ENCODE data around the gene ZNF280D.

ZNF280D gene

DNA sequence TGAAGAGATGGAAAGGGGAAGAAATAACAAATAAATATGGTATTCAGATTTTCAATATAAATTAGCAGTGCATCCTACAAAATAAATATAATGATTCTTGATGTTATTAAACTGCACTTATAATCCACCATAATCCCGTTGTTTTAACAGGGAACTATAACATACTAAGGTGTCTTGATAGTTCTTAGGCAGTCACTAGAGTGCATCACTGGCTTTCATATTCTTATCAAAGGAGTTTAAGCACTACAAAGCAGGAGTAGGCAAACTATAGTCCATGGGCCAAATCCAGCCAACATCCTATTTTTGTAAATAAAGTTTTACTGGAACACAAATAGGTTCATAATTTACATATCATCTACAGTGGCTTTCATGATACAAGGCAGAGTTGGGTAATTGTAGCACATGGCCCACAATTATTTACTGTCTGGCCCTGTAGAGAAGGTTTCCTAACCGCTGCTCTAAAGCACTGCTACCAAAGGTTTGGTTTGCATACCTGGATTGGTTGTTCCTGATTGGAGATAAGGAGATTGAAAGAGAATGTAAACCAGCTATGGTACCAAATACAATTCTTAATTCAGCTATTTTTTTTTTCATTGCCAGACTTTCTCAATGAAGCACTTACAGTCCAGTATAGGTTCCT is 104.3 kb downstream of the ZNF280D start:
- DNase-seq: no peak

- DNase-seq: no peak
Measured at GRCh38 chr15:56619887-56620286, 113.4 kb downstream of the ZNF280D start.

DNA sequence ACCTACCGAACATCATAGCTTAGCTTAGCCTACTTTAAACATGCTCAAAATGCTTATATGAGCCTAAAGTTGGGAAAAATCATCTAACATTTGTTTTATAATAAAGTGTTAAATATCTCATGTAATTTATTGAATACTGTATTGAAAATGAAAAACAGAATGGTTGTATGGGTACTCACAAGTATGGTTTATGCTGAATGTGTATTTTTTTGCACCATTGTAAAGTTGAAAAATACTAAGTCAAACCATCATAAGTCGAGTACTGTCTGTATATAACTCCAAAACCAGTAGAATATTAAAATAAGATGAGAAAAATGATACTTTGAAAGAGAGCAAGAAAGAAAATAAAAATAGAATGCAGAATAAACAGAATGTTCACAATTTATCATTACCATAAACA is 115.7 kb downstream of the ZNF280D start:
- no peak for DNase-seq

- DNase-seq: no peak
Measured at GRCh38 chr15:56616551-56616950, 116.8 kb downstream of the ZNF280D start.

- no peak for DNase-seq
Measured at GRCh38 chr15:56613811-56614210, 119.5 kb downstream of the ZNF280D start.

DNA sequence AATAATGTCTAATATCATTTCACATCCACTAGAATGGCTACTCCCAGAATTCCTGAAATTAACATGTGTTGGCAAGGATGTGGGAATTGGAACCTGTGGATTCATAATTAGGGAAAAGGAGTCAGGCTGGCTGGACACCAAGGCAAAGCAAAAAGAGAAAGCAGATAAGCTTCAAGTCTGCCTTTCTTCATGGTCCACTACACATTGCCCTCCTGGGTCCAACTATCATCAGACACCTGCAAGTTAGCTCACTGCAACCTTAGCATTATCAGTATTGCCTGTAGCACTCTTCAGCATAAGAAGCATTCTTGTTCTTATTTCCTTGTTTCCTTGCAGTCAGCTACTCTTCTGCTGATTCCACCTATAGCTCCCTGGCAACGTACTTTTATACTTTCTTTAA is 124.3 kb downstream of the ZNF280D start:
- no peak for DNase-seq

- DNase-seq: no peak
Measured at GRCh38 chr15:56608140-56608778, 125.0 kb downstream of the ZNF280D start.

- DNase-seq: no peak
Measured at GRCh38 chr15:56602253-56602652, 131.1 kb downstream of the ZNF280D start.

DNA sequence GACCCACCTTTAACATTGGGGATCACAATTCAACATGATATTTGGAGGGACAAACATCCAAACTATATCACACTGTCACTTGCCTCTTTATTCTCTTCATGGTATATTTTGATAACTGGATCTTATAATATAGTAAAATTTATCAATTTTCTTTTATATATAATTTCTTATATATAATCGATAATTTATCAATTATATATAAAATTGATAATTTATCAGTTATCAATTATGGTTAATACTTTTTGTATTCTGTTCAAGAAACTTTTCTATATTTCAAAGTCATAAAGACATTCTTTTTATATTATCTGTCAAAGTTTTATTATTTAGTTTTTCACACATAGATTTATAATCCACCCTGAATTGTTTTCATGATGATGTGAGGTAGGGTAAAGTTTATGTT is 132.9 kb downstream of the ZNF280D start:
- DNase-seq: no peak

DNA sequence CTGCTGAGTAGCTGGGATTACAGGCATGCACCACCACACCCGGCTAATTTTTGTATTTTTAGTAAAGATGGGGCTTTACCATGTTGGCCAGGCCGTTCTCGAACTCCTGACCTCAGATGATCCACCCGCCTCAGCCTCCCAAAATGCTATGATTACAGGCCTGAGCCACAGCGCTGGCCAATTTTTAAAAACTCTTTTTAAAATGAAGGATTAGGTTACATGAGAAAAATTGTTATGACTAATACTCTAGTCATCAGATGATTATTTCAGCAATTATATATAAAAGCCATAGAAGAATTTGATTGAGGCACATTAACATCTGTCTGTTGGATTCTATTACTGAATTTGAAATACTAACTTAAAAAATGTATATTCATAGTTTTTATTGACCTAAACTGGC is 134.3 kb downstream of the ZNF280D start:
- DNase-seq: no peak

DNA sequence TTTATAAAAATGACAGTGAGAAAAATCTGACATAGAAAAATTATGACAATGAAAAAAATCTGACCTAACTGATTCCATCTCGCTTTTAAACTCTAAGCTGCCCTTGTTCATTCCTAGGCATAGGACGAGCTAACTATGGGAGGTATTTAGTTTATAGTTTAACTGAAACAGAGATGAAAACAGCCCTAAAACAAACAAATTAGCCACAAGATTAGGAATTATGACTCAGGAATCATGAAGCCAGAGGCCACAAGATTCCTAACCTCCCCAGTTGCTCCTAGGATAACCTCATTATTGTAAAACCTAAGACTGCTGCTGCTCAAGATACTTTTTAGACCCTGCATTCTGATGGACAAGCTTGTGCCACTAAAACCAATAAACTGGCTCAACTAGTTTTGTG is 145.6 kb downstream of the ZNF280D start:
- DNase-seq: no peak

DNA sequence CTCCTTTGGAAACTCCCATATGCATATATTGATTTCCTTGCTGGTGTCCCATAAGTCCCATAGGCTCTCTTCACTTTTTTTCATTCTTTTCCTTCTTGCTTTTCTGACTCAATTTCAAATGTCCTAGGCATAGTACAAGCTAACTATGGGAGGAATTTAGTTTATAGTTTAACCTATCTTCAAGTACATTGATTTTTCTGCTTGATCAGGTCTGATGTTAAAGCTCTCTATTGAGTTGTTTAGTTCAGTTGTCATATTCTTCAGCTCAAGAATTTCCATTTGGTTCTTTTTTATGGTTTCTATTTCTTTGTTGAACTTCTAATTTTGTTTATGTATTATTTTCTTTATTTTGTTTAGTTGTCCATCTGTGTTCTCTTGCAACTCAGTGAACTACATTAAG is 147.1 kb downstream of the ZNF280D start:
- no peak for DNase-seq

GRCh38 chr15:56582785-56583184 is 150.5 kb downstream of the ZNF280D start:
- DNase-seq: no peak

Measured in stimulated activated CD4-positive, alpha-beta T cell treated with anti-CD3 and anti-CD28 coated beads, Interleukin-12 subunit alpha, Interleukin-12 subunit beta, amount 100 ng/mL, for 4 hours (primary cell).